GM19351 (cell line): Measurements from ENCODE around the gene C1orf232.

ENCODE experiments used
- ATAC-seq: cut with Tn5 transposase; IDR thresholded peaks from one replicate; pipeline ENCODE4 v1.9.1; 2021; ENCODE audit warnings: mild to moderate bottlenecking, moderate library complexity; ENCODE audit not compliant: unreplicated experiment

C1orf232 gene

DNA sequence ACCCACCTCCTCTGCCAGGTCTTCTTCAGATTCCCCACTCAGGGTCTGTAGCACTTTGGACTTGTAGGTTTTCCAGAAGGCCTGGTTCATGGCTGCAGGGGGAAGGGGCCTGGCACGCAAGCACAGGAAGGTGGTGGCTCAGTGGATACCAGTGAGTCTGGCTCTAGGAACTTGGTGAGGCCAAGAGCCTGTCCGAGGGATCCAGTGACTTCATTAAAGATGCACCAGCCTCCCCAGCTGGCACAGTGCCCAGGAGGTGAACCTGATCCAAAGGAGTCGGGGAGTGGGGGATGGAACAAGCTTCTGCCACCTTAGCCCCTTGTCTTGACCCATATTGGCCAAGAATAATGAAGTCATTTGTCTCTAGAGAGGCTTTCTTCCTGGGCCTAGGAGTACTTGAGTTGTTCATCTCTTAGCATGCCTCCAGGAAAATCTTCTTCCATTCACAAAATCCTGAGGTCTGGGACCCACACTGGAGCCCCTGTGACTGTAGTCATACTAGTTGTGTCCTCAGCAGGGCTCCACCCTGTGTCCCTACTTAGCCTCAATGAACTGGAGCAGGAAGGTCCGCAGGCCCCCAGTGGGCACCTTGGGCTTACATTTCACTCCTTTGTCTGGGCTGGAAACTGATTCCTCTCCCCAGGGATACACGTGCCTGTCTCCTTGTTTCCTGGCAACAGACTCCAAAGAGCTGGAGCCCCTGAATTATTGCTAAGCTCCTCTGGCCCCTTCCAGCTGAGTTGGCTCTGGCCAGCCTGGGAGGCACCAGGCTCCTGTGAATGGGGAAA is at the start of gene C1orf232:
C1orf232 (minus strand) TSS at position 554 of the 788 bp plus-strand sequence; CDS start at position 90, 464 bp downstream.
- no peak for ATAC-seq

DNA sequence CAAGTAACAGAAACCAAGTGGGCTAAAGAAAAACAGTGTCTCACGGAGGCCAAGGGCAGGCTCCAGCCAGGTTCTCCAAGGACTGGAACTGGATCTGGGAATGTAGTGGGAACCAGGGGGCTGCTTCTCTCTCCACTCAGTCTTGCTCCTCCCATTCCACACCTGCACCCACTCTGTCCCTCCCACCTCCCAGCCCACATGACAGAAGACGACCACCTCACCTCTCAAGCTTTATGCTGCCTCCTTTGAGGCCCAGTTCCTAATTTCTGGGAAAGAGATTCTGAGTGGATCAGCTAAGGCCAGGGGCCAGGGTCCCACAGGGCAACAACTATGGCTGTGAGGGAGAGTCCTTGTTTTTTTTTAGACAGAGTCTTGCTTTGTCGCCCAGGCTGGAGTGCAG is 46.5 kb upstream of the C1orf232 start:
- no peak for ATAC-seq

DNA sequence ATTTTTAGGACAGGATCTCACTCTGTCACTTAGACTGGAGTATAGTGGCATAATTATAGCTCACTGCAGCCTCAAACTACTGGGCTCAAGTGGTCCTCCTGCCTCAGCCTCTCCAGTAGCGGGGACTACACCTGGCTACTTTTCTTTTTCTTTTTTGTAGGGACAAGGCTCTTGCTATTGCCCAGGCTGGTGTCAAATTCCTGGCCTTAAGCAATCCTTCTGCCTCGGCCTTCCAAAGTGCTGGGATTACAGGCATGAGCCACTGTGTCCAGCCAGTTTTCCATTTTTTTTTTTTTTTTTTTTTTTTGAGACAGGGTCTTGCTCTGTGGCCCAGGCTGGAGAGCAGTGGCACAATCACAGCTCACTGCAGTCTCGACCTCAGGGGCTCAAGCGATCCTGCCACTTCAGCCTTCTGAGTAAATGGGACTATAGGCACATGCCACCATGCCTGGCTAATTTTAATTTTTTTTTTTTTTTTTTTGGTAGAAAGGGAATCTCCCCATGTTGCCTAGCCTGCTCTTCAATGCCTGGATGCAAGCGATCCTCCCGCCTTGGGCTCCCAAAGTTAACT is 44.7 kb upstream of the C1orf232 start:
- ATAC-seq: no peak

DNA sequence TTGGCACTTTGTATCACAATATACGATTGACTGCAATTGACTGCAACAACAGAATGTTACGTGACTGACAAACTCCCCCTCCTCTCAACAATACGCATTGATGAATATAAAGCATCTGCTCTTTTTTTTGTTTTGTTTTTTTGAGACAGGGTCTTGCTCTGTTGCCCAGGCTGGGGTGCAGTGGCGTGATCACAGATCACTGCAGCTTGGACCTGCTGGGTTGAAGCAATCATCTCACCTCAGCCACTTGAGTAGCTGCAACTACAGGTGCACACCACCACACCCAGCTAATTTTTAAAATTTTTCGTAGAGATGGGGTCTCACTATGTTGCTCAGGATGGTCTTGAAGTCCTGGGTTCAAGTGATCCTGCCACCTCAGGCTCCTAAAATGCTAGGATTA is 44.0 kb upstream of the C1orf232 start:
- no peak for ATAC-seq

DNA sequence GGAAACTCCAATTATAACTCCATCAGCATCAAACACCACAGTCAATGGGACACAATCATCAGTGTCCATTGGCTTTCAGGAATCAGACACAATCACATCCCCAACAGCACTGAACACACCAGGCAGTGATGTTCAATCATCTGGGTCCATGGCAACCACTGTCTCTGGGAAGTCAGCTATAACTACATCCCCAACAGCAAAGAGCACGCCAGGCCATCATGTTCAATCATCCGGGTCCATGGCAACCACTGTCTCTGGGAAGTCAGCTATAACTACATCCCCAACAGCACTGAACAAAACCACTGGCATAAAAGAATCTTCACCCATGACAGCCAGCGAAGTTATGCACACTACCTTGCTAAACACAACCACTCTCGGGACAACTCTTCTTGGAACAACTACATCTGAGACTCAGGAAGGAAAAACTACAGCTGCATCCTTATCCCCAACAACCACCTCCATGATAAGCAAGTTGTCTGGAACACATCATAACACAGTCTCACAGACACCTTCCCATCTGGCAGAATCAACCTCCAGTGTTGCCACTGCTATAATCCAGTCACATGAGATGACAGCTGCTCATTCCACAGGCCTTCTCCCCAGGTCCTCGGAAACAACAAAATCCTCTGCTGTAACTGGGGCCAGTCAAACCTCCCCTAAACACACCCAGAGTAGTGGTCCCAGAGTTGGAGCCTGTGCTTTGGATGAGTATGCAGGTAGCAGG is 41.5 kb upstream of the C1orf232 start:
- ATAC-seq: no peak

DNA sequence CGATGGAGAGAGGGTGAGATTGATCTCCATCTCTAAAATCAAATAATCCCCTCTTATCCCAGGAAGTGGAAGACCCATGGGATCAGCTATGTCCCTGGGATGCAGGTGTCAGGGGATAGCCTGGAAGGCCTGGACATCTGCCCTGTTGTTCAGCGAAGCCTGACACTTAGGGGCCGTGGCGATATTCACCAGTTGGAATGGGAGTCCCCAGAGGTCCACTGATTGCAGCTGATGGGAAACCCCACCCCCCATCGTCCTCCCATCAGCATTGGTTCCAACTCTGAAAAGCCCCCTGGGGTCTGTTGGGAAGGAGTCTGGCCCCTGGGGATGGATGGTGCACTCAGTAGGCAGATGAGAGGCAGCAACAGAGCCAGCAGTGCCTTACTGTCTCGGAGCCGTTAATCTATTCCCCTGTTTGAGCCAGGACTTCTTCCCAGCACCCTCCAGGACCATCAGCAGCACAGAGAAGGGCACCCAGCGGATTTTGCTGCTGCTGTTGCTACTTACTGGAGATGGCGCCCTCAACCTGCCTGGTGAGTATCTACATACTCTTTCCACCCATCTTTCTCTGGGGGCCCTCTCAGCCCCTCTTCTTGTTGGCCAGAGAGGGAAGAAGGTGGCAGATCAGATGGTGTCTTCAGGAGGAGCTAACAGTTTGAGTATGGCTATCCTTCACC is 35.0 kb upstream of the C1orf232 start:
- no peak for ATAC-seq

DNA sequence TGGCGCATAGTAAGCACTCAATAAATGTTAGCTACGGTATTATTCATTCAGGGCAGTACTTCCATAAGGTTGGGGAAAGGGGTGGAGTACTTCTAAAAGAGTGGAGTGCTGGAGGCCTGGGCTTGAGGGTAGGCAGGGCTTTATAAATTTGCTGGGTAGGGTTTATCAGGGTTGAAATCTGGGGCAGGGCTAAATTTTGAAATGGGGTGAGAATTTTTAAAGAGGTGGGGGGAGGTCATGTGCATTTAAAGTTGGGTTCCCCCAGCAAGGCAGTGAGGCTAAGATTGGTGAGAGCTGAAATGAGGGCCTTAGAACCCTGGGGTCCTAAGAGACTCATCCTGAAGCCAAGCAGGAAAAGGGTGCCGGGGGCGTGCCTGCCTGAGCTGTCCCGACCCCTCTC is 31.6 kb upstream of the C1orf232 start:
- ATAC-seq: no peak

DNA sequence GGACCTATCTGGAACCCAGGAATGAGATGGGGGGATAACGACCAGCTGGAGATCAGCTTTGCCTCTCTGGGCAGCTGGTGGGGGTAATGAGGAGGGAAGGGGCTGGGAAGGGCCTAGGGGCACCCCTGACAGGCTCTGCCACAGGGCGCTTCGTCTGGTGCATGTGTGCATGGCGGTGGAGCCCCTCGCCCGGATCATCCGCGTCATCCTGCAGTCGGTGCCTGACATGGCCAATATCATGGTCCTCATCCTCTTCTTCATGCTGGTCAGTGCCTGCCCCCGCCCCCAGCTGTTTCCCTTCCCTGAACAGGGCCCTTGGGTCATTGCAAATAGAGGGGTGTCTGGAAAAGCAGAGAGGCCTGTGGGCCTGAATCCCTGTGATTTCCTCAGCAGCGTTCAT is 29.1 kb upstream of the C1orf232 start:
- no peak for ATAC-seq

DNA sequence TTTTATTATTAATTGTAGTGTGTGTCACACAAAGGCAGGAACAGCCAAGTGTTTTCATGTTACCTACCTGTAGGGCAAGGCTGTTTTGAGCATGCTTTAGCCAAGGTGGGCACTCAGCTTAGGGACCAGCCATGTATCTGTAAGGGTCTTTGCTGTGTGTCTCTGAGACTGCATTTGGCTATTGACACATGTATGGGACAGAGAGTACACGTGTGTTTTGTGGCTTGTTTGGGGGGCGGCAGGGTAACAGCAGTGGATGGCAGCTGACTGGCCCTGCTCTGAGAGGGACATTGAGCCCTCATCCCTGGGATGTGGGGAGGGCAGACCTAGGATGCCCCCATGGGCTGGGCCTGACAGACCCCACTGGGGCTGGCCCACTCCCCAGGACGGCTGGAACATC is 28.5 kb upstream of the C1orf232 start:
- no peak for ATAC-seq

DNA sequence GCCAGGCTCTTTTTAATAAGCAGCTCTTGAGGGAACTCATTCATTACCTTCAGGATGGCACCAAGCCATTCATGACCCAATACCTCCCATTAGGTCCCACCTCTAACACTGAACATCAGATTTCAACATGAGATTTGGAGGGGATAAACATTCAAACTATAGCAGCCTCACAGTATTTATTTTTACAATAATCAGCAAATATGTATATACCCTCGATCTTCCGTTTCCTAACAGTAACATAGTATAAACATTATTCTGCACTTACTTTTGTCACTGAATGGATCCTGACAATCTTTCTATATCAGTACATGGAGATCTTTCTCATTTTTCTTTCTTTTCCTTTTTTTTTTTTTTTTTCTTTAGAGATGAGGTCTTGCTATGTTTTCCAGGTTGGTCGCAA is 27.0 kb upstream of the C1orf232 start:
- no peak for ATAC-seq

DNA sequence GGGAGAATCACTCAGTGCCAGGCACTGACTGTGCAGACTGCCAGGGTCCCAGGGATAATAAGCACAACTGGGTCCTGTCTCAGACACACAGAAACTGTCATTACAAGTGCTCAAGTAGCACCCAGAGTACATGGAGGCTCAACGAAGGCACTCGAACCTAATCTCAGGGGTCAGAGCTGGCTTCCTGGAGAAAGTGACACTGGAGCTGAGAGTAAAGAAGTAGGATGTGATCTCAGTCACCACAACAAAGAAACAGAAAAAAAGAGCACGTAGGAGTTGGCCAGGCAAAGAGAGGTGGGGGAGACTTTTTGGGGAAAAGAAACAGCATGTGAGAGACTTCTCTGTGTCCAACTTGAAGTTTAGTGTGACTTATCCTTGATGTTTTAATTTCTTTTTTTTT is 23.0 kb upstream of the C1orf232 start:
- ATAC-seq: no peak

DNA sequence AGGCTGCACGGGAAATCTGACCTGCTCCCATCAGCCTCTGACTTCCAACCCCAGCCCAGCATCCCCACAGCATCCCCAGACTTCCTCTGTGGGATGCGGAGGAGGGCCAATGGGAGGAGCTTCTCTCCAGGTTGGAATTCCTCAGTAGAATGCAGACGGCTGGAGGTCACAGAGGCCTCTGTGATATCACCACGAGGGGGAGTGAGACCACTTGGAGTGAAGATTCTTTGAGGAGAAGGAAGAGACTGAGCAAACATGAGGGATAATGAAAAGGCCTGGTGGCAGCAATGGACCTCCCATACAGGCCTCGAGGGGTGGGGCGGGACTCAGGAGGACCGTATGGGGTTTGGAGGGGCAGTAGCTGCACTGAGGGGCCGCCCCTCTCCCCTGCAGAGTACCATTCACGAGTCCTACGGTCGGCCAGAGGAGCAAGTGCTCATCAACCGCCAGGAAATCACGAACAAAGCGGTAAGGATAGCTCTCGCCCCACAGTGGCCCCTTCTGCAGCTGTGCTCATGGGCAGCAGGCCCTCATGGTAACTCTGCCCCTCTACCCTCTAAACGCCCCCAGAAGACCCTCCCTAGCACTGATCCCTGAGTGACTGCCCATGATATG is 21.7 kb upstream of the C1orf232 start, which contains the start of gene CATSPER4:
CATSPER4 (plus strand) TSS at position 230 of the 615 bp plus-strand sequence; CDS start at position 256, 26 bp downstream.
- ATAC-seq: no peak

DNA sequence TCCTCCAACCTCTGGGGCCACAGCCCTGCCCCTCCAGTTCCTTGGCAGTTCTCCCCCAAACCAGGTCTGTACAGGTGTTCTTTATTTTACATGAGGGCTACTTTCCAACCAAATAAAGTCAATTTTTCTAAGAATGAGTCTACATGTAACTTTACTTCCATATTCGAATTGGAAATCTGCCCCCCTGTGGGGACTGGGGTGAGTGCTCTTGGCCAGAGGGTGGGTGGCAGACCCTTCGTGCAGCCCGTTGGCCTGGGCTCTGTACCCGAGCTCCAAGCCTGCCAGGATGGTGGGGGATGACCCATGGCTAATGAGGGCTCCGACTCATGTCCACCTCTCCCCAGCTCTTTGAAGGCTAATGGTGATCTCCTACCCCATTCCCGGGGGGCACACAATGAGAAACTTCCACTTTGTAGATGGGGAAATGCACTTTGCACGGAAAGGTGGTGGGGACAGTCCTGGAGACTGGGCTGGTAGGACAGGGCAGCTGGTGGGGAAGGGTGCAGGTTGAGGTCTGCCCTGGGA is 21.1 kb upstream of the C1orf232 start:
- ATAC-seq: no peak

DNA sequence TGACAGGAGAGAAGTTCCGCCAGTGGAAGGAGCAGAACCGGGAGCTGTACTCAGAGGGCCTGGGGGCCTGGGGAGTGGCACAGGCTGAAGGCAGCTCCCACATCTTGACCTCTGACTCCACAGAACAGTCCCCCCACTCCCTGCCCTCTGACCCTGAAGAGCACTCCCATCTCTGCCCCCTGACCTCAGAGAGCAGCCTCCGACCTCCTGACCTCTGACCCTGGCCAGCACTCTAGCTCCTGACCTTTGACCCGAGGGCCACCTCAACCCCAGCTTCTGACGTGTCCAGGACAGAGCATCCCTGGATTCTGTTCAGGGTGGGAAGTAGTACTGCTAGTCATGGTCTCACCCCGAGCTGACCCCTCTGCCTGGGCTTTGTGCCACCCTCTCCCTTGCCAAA is 20.6 kb upstream of the C1orf232 start:
- ATAC-seq: no peak

DNA sequence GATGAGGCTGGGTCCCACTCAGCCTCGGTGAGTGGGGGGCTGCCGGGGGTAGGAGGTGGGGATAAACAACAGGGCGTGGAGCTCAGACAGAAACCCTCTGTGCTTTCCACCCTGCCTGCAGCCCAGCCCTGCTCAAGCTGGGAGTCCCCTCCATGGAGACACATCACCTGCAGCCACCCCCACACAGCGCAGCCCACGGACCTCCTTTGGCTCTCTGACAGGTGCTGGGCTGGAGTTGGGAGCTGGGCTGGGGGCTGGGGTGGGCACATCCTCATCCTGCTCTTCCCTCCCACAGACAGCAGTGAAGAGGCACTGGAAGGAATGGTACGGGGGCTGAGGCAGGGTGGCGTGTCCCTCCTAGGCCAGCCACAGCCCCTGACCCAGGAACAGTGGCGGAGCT is 19.7 kb upstream of the C1orf232 start:
- ATAC-seq: no peak

DNA sequence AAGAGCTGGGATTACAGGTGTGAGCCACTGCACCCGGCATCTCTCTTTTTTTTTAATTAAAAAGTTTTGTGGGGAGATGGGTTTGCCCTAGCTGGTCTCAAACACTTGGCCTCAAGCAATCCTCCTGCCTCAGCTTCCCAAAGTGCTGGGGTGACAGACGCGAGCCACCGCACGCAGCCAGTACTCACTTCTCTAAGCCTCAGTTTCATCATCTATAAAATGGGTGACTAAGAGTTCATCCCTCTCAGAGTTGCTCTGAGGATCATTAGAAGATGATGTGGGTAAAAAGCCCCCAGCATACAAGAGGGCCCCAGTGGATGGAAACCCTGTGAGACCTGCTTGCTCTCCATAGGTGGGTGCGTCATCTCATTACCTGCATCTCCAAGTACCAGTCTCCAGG is 19.1 kb upstream of the C1orf232 start:
- no peak for ATAC-seq

DNA sequence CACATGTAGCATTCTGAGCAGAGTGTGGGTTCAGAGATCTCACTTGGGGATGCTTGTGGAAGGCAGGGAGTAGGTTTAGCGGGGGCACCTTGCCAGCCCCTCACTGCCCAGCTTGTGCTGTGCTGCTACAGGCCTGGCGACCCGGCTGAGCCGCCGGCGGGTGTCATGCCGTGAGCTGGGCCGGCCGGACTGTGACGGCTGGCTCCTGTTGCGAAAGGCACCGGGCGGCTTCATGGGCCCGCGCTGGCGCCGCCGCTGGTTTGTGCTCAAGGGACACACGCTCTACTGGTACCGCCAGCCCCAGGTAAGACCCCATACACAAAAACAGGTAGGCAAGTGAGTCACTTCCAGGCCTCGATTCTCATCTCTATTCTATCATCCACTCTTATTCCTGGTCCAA is 16.1 kb upstream of the C1orf232 start:
- no peak for ATAC-seq

DNA sequence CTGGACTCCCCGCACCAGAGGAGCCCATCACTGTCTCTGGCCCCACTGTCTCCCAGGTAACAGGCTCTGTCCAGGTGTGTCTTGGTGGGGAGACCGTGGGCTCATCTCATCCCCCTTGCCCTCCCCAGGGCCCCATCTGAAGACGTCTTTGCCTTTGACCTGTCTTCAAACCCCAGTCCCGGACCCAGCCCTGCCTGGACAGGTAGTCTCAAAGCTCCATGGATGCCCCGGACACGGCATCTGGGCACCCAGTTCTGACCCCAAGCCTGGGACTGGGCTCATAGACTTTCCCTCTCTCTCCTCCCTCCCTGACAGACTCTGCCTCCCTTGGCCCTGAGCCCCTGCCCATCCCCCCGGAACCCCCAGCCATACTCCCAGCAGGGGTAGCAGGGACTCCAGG is 15.3 kb upstream of the C1orf232 start:
- ATAC-seq: no peak

DNA sequence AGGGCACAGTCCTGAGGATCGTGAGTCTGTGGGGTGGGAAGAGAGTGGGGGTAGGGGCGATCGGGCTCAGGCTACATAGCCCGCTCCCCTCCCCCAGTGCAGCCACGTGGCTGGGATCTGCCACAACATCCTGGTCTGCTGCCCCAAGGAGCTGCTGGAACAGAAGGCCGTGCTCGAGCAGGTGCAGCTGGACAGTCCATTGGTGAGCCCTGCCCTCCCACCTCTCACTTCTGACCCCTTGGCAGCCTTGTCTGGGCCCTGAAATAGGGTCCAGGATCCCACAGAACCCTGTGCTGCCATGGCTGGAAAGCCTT is 13.6 kb upstream of the C1orf232 start:
- ATAC-seq: no peak

DNA sequence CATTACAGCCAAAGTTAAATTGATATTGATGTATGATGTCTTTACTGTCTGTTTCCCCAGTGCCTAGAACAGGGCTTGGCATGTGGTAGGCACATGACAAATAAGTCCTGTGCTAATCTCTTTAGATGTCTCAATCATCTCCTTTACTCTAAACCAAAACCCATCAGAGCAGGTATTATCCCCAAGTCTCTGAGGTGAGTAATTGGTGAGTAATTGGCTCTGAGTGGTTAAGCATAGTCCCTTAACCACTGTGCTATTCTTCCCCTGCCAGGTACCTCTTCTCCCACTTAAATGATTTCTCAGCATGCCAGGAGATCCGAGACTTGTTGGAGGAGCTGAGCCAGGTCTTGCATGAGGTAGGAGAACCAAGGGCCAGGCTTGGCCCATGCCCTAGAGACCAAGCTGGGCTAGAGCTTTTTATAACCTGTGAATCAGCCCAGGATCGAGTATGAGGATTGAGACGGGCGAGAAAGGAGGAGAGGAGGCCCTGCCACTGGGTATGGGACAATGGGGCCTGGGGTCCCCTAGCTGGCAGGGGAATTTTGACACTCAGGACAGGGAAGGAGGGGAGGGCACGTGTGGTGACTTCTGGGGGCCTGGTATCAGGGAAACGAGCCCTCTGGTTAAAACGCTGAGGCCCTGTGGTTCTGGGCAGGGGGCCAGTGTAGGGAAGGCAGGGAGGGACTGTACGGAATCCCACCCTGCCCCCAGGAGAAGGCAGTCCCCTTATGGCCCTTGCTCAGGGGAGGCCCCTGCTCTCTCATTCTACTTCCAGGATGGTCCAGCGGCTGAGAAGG is 13.0 kb upstream of the C1orf232 start:
- ATAC-seq: no peak
